NCI-H1417 treated with DMSO at 0.1 percent for 48 hours (cell line): ENCODE results near the gene GPC5.
"Not testable (repeated sequence)": the region's sequence is repeated elsewhere in the genome, so short reads cannot be mapped to it uniquely, and the experiment has no call there.

Experiments used
- DNase-seq: peaks from one replicate; lab custom pipeline; 2025; lab: John Stamatoyannopoulos, UW

The GPC5 gene

GRCh38 chr13:91649456-91649855, 251.0 kb downstream of the GPC5 start:
- DNase-seq = no peak

- DNase-seq = no peak
These were observed 254.2 kb downstream of the GPC5 start for GRCh38 chr13:91652404-91653301.

GRCh38 chr13:91655731-91656130, 257.3 kb downstream of the GPC5 start:
- DNase-seq = no peak

- no peak for DNase-seq
These were observed 258.9 kb downstream of the GPC5 start for GRCh38 chr13:91657283-91657682.

GRCh38 chr13:91659256-91660075, 261.0 kb downstream of the GPC5 start:
- no peak for DNase-seq

GRCh38 chr13:91660076-91660415, 261.6 kb downstream of the GPC5 start:
- DNase-seq = no peak

GRCh38 chr13:91661692-91662490, 263.5 kb downstream of the GPC5 start:
- no peak for DNase-seq

GRCh38 chr13:91664039-91664438, 265.6 kb downstream of the GPC5 start:
- DNase-seq = no peak

GRCh38 chr13:91667486-91667885, 269.1 kb downstream of the GPC5 start:
- DNase-seq = no peak

- DNase-seq = no peak
These were observed 270.6 kb downstream of the GPC5 start for GRCh38 chr13:91668866-91669495.

GRCh38 chr13:91674347-91674746, 275.9 kb downstream of the GPC5 start:
- DNase-seq = not testable (repeated sequence)

- DNase-seq = no peak
These were observed 286.3 kb downstream of the GPC5 start for GRCh38 chr13:91684746-91685145.

GRCh38 chr13:91690944-91691343, 292.5 kb downstream of the GPC5 start:
- DNase-seq = no peak

GRCh38 chr13:91693466-91693865, 295.0 kb downstream of the GPC5 start:
- no peak for DNase-seq

- no peak for DNase-seq
These were observed 299.9 kb downstream of the GPC5 start for GRCh38 chr13:91698308-91698707.

- DNase-seq = no peak
These were observed 300.3 kb downstream of the GPC5 start for GRCh38 chr13:91698767-91699166.

- DNase-seq = no peak
These were observed 301.4 kb downstream of the GPC5 start for GRCh38 chr13:91699863-91700262.

GRCh38 chr13:91701975-91702374, 303.6 kb downstream of the GPC5 start:
- DNase-seq = no peak

- DNase-seq = no peak
These were observed 304.0 kb downstream of the GPC5 start for GRCh38 chr13:91702411-91702810.

GRCh38 chr13:91704398-91704797, 306.0 kb downstream of the GPC5 start:
- DNase-seq = no peak

GRCh38 chr13:91708558-91708957, 310.1 kb downstream of the GPC5 start:
- DNase-seq = no peak

- DNase-seq = no peak
These were observed 310.8 kb downstream of the GPC5 start for GRCh38 chr13:91709180-91709579.
